ENCODE measurements around the gene HTT. TPM values are rescaled to one million over a fixed set of nuclear protein-coding genes. Genes with fewer than 3 reads are reported as not detected.

Gene HTT
- total RNA-seq, 1 donor from 2014 or later, result 48.0 TPM

DNA sequence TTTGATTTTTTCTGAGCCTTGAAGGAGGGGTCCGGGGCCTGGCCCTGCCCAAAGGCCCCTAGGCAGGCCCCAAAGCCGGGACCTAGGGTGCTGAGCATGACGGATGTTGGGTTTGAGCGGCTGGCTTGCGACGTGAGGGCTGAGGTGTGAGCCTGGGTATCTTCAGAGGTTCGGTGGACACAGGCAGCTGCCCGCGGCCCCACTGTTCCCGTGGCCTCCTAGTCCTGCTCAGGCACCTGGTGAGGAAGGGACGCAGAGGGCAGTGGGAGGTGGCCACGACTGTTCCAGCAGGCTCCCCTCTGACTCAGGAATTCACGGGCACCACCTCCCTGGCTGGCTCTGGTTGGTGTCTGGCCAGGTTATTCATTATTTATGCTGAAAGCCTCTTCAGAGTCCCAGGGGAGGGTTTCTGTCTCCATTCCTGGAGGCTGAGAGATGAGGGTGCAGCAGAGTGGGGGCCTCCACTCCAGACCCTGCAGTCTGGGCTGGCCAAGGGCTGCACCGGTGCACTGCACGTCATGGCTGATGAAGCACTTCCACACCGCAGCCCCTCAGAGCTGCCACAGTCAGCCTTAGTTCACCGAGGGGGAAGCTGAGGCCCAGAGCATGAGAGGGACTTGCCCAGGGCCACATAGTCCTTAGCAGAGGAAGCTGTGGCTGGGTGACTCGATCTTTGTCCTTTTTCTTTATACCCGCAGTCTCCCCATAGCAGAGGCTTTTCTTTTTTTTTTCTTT lies 176.6 kb downstream of the HTT start:
- H3K27ac Mint-ChIP-seq, result no peak overlapping the region
- H3K9me3 Mint-ChIP-seq, result no peaks in the 10 kb centered on the region
- no peaks in the 10 kb centered on the region for H3K36me3 Mint-ChIP-seq
- TF ChIP-seq, protein P1, sequence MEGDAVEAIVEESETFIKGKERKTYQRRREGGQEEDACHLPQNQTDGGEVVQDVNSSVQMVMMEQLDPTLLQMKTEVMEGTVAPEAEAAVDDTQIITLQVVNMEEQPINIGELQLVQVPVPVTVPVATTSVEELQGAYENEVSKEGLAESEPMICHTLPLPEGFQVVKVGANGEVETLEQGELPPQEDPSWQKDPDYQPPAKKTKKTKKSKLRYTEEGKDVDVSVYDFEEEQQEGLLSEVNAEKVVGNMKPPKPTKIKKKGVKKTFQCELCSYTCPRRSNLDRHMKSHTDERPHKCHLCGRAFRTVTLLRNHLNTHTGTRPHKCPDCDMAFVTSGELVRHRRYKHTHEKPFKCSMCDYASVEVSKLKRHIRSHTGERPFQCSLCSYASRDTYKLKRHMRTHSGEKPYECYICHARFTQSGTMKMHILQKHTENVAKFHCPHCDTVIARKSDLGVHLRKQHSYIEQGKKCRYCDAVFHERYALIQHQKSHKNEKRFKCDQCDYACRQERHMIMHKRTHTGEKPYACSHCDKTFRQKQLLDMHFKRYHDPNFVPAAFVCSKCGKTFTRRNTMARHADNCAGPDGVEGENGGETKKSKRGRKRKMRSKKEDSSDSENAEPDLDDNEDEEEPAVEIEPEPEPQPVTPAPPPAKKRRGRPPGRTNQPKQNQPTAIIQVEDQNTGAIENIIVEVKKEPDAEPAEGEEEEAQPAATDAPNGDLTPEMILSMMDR (conservative IDR thresholded peaks at IDR 0.05), result no peak
- H3K27me3 Mint-ChIP-seq, result no peaks in the 10 kb centered on the region
- DNase-seq (ENCODE audit: extremely low spot score, unreplicated experiment), result no peak
- H3K4me1 Mint-ChIP-seq (ENCODE audit: unreplicated experiment), result no peaks in the 10 kb centered on the region
- H3K4me3 Mint-ChIP-seq, result no peak overlapping the region

DNA sequence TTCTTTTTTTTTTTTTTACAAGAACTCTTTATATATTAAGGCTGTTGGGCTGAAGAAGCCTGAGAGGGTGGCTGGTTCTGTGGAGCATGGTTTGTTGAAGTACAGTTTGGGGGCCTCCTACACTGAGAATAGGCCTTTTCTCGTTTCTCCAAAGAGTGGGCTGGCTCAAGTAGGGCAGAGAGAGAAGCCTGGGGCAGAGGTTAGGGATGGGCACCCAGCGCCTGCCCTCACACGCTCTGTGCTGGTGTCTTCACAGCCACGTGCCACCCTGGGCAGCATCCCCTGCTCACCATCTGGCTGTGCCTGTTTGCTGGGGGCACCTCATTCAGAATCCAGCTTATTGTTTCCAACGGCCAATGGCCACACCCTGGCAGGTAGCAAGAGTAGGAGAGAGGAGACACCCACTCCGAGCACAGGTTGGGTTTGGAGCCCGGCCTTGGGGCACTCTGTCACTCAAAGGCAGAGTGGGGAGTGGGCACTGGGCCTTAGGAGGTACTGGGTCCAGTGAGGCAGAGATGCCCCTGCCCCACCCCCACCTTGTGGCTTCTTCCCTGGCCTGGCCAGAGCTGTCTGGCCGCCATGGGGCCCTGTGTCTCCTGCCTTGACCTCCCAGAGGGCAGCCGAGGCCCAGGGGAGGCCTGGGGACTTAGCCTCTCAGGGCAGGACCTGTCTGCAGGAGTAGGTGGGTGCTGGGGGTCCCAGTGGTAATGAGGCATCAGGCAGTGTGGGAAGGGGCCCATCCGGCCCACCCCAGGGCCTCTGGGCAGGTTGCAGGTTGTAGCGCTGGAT lies 177.4 kb downstream of the HTT start:
- Mint-ChIP-seq H3K9me3 (no peaks in the 10 kb centered on the region), H3K36me3 (no peaks in the 10 kb centered on the region), H3K4me1 (ENCODE audit: unreplicated experiment) (no peaks in the 10 kb centered on the region), H3K4me3 (no peak overlapping the region), H3K27ac (no peak overlapping the region), H3K27me3 (no peaks in the 10 kb centered on the region)
- DNase-seq (ENCODE audit: extremely low spot score, unreplicated experiment), result no peak
- TF ChIP-seq, protein P1 (conservative IDR thresholded peaks at IDR 0.05), result no peak

DNA sequence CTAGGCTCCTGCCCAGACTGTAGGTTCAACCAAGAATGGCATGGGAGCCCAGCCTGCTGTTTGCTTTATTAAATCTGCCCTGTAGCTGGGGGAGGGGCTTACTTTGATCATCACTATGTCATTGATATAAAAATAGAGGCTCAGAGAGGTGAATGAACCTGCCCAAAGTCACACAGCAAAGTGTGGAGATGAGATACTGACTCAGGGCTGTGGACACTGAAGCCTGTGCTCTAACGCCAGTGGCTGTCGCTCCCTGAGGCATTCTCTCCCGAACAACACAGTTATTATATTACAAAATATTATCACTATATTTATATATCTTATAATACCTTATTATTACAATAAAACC lies 178.0 kb downstream of the HTT start:
- Mint-ChIP-seq H3K9me3 (no peaks in the 10 kb centered on the region), H3K4me1 (ENCODE audit: unreplicated experiment) (no peaks in the 10 kb centered on the region), H3K27me3 (no peaks in the 10 kb centered on the region), H3K4me3 (no peak overlapping the region), H3K27ac (no peak overlapping the region), H3K36me3 (no peaks in the 10 kb centered on the region)
- TF ChIP-seq, protein P1 (conservative IDR thresholded peaks at IDR 0.05), result no peak
- DNase-seq (ENCODE audit: extremely low spot score, unreplicated experiment), result no peak

DNA sequence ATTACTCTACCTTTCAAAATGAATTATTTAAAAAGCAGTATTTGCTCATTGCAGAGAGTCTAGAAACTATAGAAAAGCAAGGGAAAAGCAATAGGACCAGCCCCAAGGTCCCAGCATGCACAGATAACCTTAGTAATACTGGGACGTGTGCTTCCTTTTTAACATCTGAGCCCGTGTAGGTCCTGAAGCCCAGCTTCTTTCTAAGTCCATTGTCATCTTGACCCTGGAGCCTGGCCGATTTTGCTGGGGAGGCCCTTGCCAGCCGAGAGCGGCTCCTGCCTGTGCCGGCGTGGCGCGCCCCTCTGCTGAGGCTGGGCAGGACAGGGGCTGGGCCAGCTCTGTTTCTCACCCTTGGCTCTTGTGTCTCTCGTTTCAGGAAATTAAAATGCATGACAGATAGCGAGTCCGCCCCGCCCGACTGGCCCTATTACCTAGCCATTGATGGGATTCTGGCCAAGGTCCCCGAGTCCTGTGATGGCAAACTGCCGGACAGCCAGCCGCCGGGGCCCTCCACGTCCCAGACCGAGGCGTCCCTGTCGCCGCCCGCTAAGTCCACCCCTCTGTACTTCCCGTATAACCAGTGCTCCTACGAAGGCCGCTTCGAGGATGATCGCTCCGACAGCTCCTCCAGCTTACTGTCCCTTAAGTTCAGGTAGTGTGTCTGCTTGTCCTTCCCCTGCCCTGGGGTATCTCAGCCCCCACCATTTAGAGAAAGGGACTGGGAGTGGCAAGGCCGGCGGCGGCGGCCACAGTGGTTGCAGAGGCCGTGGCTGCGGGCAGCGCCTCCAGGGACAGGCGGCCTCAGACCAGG lies 178.6 kb downstream of the HTT start:
- Mint-ChIP-seq H3K27ac (no peak overlapping the region), H3K4me1 (ENCODE audit: unreplicated experiment) (no peaks in the 10 kb centered on the region), H3K27me3 (no peaks in the 10 kb centered on the region), H3K36me3 (no peaks in the 10 kb centered on the region), H3K4me3 (no peak overlapping the region), H3K9me3 (no peaks in the 10 kb centered on the region)
- no peak for DNase-seq (ENCODE audit: extremely low spot score, unreplicated experiment)
- TF ChIP-seq, protein P1 (conservative IDR thresholded peaks at IDR 0.05), result no peak

DNA sequence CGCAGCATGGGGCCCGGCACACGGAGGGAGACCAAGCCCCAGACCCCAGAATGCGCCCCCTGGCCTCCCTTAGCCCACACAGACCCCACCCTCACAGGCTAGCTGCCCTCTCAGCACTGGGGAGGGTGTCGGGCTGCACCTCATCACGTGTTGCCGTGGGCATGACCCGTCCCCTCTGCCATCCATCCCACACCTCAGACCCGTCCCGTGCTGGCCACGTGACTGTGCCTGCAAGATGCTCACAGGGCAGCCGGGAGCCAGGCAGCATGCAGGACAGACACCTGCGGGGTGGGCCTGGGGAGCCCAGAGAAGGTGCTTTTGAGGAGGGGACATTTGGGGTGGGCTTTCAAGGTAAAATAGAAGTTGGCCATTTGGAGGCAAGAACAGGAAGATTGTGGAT lies 179.3 kb downstream of the HTT start:
- Mint-ChIP-seq H3K4me3 (no peak overlapping the region), H3K9me3 (no peaks in the 10 kb centered on the region), H3K27me3 (no peaks in the 10 kb centered on the region), H3K36me3 (no peaks in the 10 kb centered on the region), H3K27ac (no peak overlapping the region), H3K4me1 (ENCODE audit: unreplicated experiment) (no peaks in the 10 kb centered on the region)
- peak; percentile 69 for DNase-seq (ENCODE audit: extremely low spot score, unreplicated experiment)
- TF ChIP-seq, protein P1 (conservative IDR thresholded peaks at IDR 0.05), result no peak

Measured in type B pancreatic cell (in vitro differentiated cells).